SK-N-MC (cell line): ENCODE data around the gene KRTAP10-7.
"Not testable (repeated sequence)": the region's sequence is repeated elsewhere in the genome, so short reads cannot be mapped to it uniquely, and the experiment has no call there.

ENCODE experiments used
- DNase-seq: peaks from one replicate; pipeline ENCODE4 v3.0.0-alpha.2; 2011; ENCODE audit warnings: low read depth, low spot score
- H3K27ac ChIP-seq: fragments of 200-600 bp; sonication (generic); 2 replicates; pipeline ENCODE4 v1.5.1; 2016; ENCODE audit warnings: mixed run types
- H3K36me3 ChIP-seq: fragments of 200-600 bp; sonication (generic); 2 replicates; pipeline ENCODE4 v1.6.1; 2017; ENCODE audit warnings: antibody characterized with exemption, low read length, mixed read lengths; ENCODE audit not compliant: insufficient read depth
- H3K4me3 ChIP-seq: fragments of 200-600 bp; sonication (generic); 2 replicates; pipeline ENCODE4 v1.5.1; 2016
- H3K9ac ChIP-seq: fragments of 200-600 bp; sonication (generic); 2 replicates; pipeline ENCODE4 v1.8.0; 2017; ENCODE audit warnings: mixed run types, mixed read lengths; ENCODE audit not compliant: insufficient read length
- H3K9me3 ChIP-seq: fragments of 200-600 bp; sonication (generic); 2 replicates; pipeline ENCODE4 v1.6.1; 2017; ENCODE audit warnings: low read depth, mild to moderate bottlenecking, antibody characterized with exemption, low read length, moderate library complexity, mixed read lengths
- EZH2 ChIP-seq: fragments of 200-600 bp; sonication (generic); IDR thresholded peaks from one replicate; pipeline ENCODE4 v1.6.1; 2017; ENCODE audit warnings: antibody characterized with exemption
- FOXP2 ChIP-seq: optimal IDR thresholded peaks from 2 replicates; pipeline ENCODE3; 2011; ENCODE audit warnings: mild to moderate bottlenecking, moderate library complexity; ENCODE audit not compliant: insufficient read depth; ENCODE audit errors: extremely low read length, control extremely low read depth
- POLR2AphosphoS5 ChIP-seq: IDR thresholded peaks from 2 replicates; pipeline ENCODE4 v1.6.1; 2012; ENCODE audit warnings: mild to moderate bottlenecking, low read depth, low read length, borderline replicate concordance

The KRTAP10-7 gene

DNA sequence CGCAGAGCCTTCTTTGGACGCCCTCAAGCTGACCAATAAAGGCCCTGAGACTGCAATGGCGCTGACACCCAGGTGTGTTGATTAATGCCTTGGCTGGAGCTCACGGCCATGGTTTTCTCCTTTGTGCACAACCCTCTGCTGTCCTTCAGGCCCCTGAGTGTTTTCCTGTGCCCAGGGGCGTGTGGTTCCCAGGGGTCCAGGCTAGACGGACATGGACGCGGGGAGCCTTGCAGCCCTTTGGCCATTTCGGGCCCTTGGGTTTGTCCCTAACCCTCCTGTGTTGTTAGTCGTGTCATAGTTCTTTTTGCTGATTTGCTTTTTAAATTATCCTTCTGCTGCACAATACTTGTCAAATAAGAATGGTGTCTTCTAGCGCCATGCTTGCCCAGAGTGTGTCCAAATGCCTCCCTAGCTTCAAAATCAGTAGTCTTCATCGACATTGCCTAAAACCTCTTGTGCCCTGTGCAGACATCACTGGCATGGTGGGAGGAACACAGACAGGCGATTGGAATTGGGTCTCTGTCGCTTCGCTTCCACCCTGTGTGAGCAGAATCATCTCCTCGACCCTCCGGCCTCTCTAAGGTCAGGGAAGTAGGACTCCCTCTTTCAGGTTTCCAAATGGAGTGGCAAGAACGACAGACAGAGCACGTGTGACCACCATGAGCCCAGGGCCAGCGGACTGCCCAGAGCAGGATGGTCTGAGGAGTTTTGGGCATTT, 24.9 kb upstream of the KRTAP10-7 start:
- no peaks in the 10 kb centered on the region for H3K9me3 ChIP-seq
- H3K4me3 ChIP-seq, result no peak overlapping the region
- TF ChIP-seq EZH2 (no peak), POLR2AphosphoS5 (no peak), FOXP2 (no peak)
- no peak overlapping the region for H3K27ac ChIP-seq
- H3K36me3 ChIP-seq, result no peaks in the 10 kb centered on the region
- DNase-seq, result no peak
- H3K9ac ChIP-seq, result no peak overlapping the region

- TF ChIP-seq EZH2 (no peak), POLR2AphosphoS5 (no peak), FOXP2 (no peak)
- no peaks in the 10 kb centered on the region for H3K9me3 ChIP-seq
- no peak for DNase-seq
- no peak overlapping the region for H3K9ac ChIP-seq
- no peaks in the 10 kb centered on the region for H3K36me3 ChIP-seq
- no peak overlapping the region for H3K4me3 ChIP-seq
- H3K27ac ChIP-seq, result no peak overlapping the region
Observed at GRCh38 chr21:44576025-44576420, 24.4 kb upstream of the KRTAP10-7 start.

DNA sequence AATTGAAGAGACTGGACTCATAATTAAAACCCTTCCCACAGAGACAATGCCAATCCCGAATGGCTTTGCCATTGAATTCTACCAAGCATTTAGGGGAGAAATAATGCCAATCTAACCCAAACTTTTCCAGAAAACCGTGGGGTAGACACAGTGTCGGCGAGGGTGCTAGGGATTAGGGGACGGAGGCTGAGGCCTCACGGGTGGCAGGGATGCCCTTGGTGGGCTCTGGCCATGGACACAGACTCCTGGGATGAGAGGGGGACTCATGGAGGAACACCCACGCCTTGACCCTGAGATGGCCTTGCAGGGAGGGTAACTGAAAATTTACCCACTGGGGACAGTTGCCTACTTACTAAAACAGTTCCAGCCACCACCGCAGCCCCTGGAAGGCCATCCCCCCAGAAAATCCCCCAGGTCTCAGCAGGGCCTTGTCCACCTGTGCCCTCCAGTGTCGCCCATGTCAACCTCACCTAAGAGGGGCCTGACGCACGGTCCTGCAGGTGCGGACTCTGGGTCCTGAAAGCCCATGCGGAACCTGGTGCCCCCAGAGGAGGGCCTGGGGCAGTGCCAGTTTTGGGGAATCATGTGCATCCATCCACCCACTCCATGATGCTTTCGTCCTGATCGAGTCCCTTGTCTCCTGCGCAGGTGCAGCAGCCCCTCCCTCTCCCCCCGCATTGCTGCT, 21.9 kb upstream of the KRTAP10-7 start:
- TF ChIP-seq POLR2AphosphoS5 (no peak), EZH2 (no peak), FOXP2 (no peak)
- H3K9ac ChIP-seq, result no peak overlapping the region
- no peak overlapping the region for H3K27ac ChIP-seq
- no peaks in the 10 kb centered on the region for H3K36me3 ChIP-seq
- H3K4me3 ChIP-seq, result no peak overlapping the region
- peaks cover 4% of the 10 kb centered on the region; the same call in 1 of the 2 replicates for H3K9me3 ChIP-seq
- DNase-seq, result no peak

DNA sequence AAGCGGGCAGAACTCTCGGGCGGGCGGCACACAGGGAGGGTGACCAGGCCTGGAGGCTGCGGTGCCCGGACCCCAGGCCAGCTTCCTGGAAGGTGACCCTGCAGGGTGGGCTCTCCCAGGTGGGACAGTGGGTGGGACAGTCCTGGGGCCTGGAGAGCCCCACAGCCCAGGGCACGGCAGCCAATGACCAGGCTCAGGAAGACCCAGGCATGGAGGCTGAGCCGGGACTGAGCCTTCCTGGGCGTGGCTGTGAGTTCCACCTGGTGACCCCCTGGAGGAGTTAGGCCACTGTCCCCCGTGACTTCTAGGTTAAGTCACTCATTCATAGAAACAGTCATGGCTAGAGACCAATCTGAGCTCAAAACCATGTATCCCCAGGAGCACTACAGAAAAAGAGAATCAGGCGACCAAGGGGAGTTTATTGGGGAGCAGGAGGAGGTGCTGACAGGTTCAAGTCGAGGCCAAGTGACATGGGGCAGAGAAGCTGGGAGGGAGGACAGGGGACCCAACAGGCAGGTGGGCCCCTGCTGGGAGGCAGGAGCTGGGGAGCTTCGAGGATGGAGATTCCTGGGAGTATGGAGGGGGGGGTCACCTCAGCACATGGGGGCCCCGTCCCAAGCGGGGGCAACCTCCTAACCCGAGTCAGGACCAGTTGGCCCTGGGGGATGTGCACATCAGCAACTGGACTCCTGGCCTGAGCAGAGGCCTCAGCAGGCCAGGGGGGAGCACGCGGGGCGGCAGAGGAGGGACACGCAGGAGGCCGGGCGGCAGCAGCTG, 21.2 kb upstream of the KRTAP10-7 start:
- Histone ChIP-seq H3K27ac (no peak overlapping the region), H3K9me3 (peaks cover 4% of the 10 kb centered on the region; the same call in 1 of the 2 replicates), H3K36me3 (no peaks in the 10 kb centered on the region), H3K4me3 (no peak overlapping the region), H3K9ac (no peak overlapping the region)
- TF ChIP-seq FOXP2 (no peak), POLR2AphosphoS5 (no peak), EZH2 (no peak)
- DNase-seq, result no peak

DNA sequence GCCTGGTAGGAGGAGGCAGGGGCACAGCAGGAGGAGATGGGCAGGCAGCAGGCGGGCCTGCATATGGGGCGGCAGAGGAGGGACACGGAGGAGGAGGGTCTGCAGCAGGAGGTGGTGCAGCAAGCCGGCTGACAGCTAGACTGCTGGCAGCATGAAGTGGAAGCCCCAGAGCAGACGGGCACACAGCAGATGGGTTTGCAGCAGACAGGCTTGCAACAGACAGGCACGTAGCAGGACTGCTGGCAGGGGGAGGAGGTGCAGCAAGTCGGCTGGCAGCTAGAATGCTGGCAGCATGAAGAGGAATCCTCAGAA, 20.6 kb upstream of the KRTAP10-7 start:
- no peak overlapping the region for H3K27ac ChIP-seq
- H3K4me3 ChIP-seq, result no peak overlapping the region
- H3K36me3 ChIP-seq, result no peaks in the 10 kb centered on the region
- no peak overlapping the region for H3K9ac ChIP-seq
- TF ChIP-seq FOXP2, result no peak
- TF ChIP-seq EZH2, result no peak
- TF ChIP-seq POLR2AphosphoS5, result no peak
- no peak for DNase-seq
- H3K9me3 ChIP-seq, result peaks cover 4% of the 10 kb centered on the region; the same call in 1 of the 2 replicates

GRCh38 chr21:44580231-44580821, 20.1 kb upstream of the KRTAP10-7 start, which contains the start of gene KRTAP10-5:
Gene KRTAP10-5 (minus strand): TSS chr21:44580604. CDS start chr21:44580578, 26 bp downstream.
- not testable (repeated sequence) for H3K4me3 ChIP-seq, DNase-seq

GRCh38 chr21:44581158-44581557, 19.2 kb upstream of the KRTAP10-7 start:
- H3K9me3 ChIP-seq, result peaks cover 4% of the 10 kb centered on the region; the same call in 1 of the 2 replicates
- DNase-seq, result no peak

More at GRCh38 chr21:44580231-44580821, 20.1 kb upstream of the KRTAP10-7 start, which contains the start of gene KRTAP10-5:
- H3K27ac ChIP-seq, H3K9me3 ChIP-seq, H3K36me3 ChIP-seq, H3K9ac ChIP-seq: not testable (repeated sequence)

GRCh38 chr21:44582055-44582454, 18.3 kb upstream of the KRTAP10-7 start:
- Histone ChIP-seq H3K9me3 (peaks cover 4% of the 10 kb centered on the region; the same call in 1 of the 2 replicates), H3K9ac (no peak overlapping the region), H3K4me3 (no peak overlapping the region), H3K36me3 (peaks cover 4% of the 10 kb centered on the region; the same call in 1 of the 2 replicates), H3K27ac (no peak overlapping the region)
- no peak for TF ChIP-seq EZH2
- no peak for TF ChIP-seq POLR2AphosphoS5
- TF ChIP-seq FOXP2, result no peak
- no peak for DNase-seq

More at GRCh38 chr21:44581158-44581557, 19.2 kb upstream of the KRTAP10-7 start:
- Histone ChIP-seq H3K27ac (no peak overlapping the region), H3K4me3 (no peak overlapping the region), H3K36me3 (peaks cover 4% of the 10 kb centered on the region; the same call in 1 of the 2 replicates), H3K9ac (no peak overlapping the region)
- TF ChIP-seq POLR2AphosphoS5, result no peak
- no peak for TF ChIP-seq FOXP2
- no peak for TF ChIP-seq EZH2
